Measurements from ENCODE around the gene DDX43. TPM values are rescaled to one million over a fixed set of nuclear protein-coding genes. Genes with fewer than 3 reads are reported as not detected.
"Not testable (repeated sequence)": the region's sequence is repeated elsewhere in the genome, so short reads cannot be mapped to it uniquely, and the experiment has no call there.

The DDX43 gene
- total and polyA plus RNA-seq, 2 donors (not counting 1 experiment from before 2014, with no cell fraction given): 1.5 to 2.0 TPM

DNA sequence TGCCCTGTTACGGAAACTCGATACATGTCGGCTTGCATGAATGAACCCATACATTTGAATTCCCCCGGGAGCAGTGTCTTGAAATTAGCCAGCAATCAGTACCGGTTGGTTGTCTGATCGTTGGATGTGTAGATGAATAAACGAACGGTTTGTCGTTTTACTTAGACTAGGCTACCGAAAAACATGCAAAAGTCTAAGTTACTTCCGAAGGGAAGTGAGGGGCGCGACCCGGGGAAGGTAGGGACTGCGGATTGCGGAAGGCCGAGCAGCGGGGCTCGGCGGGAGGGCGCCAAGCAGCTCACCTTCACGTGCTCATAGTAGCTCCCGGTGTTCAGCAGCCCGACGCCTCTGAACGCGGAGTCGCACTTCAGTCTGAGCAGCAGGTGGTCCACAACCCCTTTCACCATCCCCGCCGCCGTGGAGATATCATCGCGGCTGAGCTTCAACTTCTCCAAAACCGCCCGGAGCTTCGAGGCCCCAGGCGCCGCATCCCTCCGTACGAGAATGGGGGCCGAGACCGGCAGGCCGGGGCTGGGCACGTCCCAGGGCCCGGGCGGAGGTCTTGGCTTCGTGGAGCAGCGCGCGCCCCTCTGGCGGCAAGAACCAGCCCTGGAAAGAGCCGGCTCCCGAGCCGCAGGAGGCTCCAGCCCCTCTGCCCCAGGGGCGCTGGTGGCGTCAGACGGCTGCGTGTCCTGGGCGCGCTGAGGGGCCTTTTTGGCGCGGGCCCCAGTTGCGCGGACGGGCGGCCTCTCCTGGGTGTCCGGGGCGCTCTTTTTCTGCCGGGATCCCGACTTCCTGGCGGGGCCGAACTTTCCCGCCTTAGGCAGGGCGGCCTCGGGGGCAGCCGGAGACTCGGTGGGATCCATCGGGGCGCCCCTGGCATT is 56.8 kb downstream of the DDX43 start:
- TF ChIP-seq CTCF (conservative IDR thresholded peaks at IDR 0.05 in 1 of 2, IDR thresholded peaks at IDR 0.05 in 1 of 2; ENCODE audit: low read depth in 1 of 2, low read length in 2 of 2) (no peak), EZH2 (IDR thresholded peaks at IDR 0.05; ENCODE audit: low read length, missing control alignments) (no peak)
- H3K4me3 ChIP-seq (replicated peaks in 1 of 4; ENCODE audit: control extremely low read depth in 1 of 4, insufficient read depth in 1 of 4, low read depth in 3 of 4, low read length in 4 of 4): peak overlapping the region; percentile 77 to 87 (median 81)
- H2AFZ ChIP-seq (ENCODE audit: low read length): peak overlapping the region; percentile 84
- peak overlapping the region; percentile 78 for H3K9ac ChIP-seq (ENCODE audit: insufficient read depth, low read length)
- H3K79me2 ChIP-seq (ENCODE audit: control insufficient read depth, insufficient read depth, low read length): peaks cover 22% of the 10 kb centered on the region
- H3K4me1 ChIP-seq (ENCODE audit: control insufficient read depth, extremely low read depth, insufficient read depth, low read length): no peaks in the 10 kb centered on the region
- H4K20me1 ChIP-seq (ENCODE audit: control insufficient read depth, extremely low read depth, insufficient read depth, low read length): no peaks in the 10 kb centered on the region
- H3K27ac ChIP-seq (ENCODE audit: insufficient read depth, low read length): peak overlapping the region; percentile 79
- H3K36me3 ChIP-seq (ENCODE audit: control insufficient read depth, insufficient read depth, low read length): no peaks in the 10 kb centered on the region
- DNase-seq (ENCODE audit: low read depth in 2 of 2): peak; percentile 26 to 61
- H3K4me2 ChIP-seq (ENCODE audit: extremely low read depth, insufficient read depth, low read length): peak overlapping the region; percentile 81
- H3K9me3 ChIP-seq (ENCODE audit: control insufficient read depth, insufficient read depth, low read depth, low read length): no peaks in the 10 kb centered on the region
- no peaks in the 10 kb centered on the region for H3K27me3 ChIP-seq (ENCODE audit: control insufficient read depth, insufficient read depth, low read length)

DNA sequence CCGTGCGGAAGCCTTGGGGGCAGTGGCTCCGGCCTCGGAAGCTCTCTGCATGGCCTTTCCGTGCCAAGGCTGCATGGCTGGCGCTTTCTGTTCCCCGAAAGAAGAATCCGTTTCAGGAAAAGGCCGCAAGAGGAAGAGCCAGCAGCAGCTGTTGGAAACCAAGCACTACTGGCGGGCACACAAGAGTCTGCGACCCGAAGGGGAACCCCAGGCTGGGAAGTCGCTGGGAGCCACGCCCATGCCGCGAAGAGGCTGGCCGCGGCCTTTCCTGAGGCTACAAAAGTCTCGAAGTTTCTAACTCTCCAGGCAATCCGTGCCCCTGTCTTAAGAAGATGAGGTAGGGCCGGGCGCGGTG is 57.5 kb downstream of the DDX43 start, which contains the start of gene CGAS:
CGAS (minus strand) TSS at position 191 of the 355 bp plus-strand sequence; CDS start at position 75, 116 bp downstream.
- Histone ChIP-seq H2AFZ (ENCODE audit: low read length) (peak within 1 kb of the TSS; percentile 84), H3K4me3 (replicated peaks in 1 of 4; ENCODE audit: control extremely low read depth in 1 of 4, insufficient read depth in 1 of 4, low read depth in 3 of 4, low read length in 4 of 4) (peak within 1 kb of the TSS; percentile 77 to 87 (median 81)), H3K27ac (ENCODE audit: insufficient read depth, low read length) (peak within 1 kb of the TSS; percentile 79), H3K4me2 (ENCODE audit: extremely low read depth, insufficient read depth, low read length) (peak within 1 kb of the TSS; percentile 81), H3K9ac (ENCODE audit: insufficient read depth, low read length) (peak within 1 kb of the TSS; percentile 78), H3K9me3 (ENCODE audit: control insufficient read depth, insufficient read depth, low read depth, low read length) (no peaks in the 10 kb centered on the region), H4K20me1 (ENCODE audit: control insufficient read depth, extremely low read depth, insufficient read depth, low read length) (no peaks in the 10 kb centered on the region), H3K4me1 (ENCODE audit: control insufficient read depth, extremely low read depth, insufficient read depth, low read length) (no peaks in the 10 kb centered on the region), H3K27me3 (ENCODE audit: control insufficient read depth, insufficient read depth, low read length) (no peaks in the 10 kb centered on the region), H3K36me3 (ENCODE audit: control insufficient read depth, insufficient read depth, low read length) (no peaks in the 10 kb centered on the region), H3K79me2 (ENCODE audit: control insufficient read depth, insufficient read depth, low read length) (peaks cover 22% of the 10 kb centered on the region)
- peak; percentile 50 to 65 for DNase-seq (ENCODE audit: low read depth in 2 of 2)
- TF ChIP-seq EZH2 (IDR thresholded peaks at IDR 0.05; ENCODE audit: low read length, missing control alignments): no peak
- TF ChIP-seq CTCF (conservative IDR thresholded peaks at IDR 0.05 in 1 of 2, IDR thresholded peaks at IDR 0.05 in 1 of 2; ENCODE audit: low read depth in 1 of 2, low read length in 2 of 2): no peak

DNA sequence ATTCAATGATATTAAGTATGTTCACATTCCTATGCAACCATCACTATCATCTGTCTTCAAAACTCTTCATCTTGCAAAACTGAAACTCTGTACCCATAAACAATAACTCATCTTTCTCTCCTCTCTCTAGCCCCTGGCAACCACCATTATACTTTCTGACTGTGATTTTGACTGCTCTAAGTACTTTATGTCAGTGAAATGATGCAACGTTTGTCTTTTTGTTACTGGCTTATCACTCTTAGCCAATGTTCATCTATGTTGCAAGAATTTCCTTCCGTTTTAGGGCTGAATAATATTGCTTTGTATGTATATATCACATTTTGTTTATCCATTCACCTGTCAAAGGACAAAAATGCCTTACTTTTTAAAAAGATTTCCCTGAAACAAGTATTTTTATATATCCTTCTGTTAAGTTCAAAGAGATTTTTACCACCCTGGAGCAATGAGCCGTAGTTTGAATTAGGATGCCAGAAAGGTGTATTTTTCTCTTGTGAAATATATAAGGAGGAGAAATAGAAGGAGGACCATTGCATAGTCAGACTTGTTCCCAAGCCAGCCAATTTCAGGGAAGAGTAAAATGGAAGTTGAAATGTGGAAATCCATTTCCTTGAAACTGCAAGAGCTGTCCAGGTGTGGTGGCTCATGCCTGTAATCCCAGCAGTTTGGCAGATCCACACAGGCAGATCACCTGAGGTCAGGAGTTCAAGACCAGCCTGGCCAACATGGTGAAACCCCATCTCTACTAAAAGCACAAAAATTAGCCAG is 61.4 kb downstream of the DDX43 start:
- H3K4me1 ChIP-seq (ENCODE audit: control insufficient read depth, extremely low read depth, insufficient read depth, low read length): no peaks in the 10 kb centered on the region
- H3K9ac ChIP-seq (ENCODE audit: insufficient read depth, low read length): no peak overlapping the region
- DNase-seq (ENCODE audit: low read depth in 2 of 2): peak in 1 of 2 donors; percentile 57
- H2AFZ ChIP-seq (ENCODE audit: low read length): no peak overlapping the region
- no peaks in the 10 kb centered on the region for H3K36me3 ChIP-seq (ENCODE audit: control insufficient read depth, insufficient read depth, low read length)
- H3K4me3 ChIP-seq (replicated peaks in 1 of 4; ENCODE audit: control extremely low read depth in 1 of 4, insufficient read depth in 1 of 4, low read depth in 3 of 4, low read length in 4 of 4): no peak overlapping the region
- TF ChIP-seq EZH2 (IDR thresholded peaks at IDR 0.05; ENCODE audit: low read length, missing control alignments) (no peak), CTCF (conservative IDR thresholded peaks at IDR 0.05 in 1 of 2, IDR thresholded peaks at IDR 0.05 in 1 of 2; ENCODE audit: low read depth in 1 of 2, low read length in 2 of 2) (no peak)
- no peaks in the 10 kb centered on the region for H4K20me1 ChIP-seq (ENCODE audit: control insufficient read depth, extremely low read depth, insufficient read depth, low read length)
- H3K27me3 ChIP-seq (ENCODE audit: control insufficient read depth, insufficient read depth, low read length): no peaks in the 10 kb centered on the region
- H3K27ac ChIP-seq (ENCODE audit: insufficient read depth, low read length): no peak overlapping the region
- H3K4me2 ChIP-seq (ENCODE audit: extremely low read depth, insufficient read depth, low read length): no peak overlapping the region
- H3K9me3 ChIP-seq (ENCODE audit: control insufficient read depth, insufficient read depth, low read depth, low read length): no peaks in the 10 kb centered on the region
- H3K79me2 ChIP-seq (ENCODE audit: control insufficient read depth, insufficient read depth, low read length): peaks cover 5% of the 10 kb centered on the region

DNA sequence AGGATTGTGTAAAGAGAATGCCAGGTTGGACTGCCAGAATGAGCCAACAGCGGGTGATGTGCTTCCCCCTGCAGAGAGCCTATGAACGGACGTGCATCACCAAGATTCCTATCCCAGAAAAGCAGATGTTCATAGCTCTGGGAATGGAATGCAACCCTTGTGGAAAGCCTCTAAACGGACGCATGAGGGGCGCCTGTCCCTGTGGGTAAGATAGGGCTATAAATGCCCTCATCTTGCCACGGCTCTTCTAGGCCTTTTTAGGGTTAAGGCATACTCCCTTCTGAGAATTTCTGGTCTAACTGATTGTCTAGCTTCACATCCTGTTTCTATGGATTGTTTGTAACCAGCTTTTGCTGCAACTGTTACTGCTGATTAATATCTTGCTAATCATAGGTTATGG is 64.8 kb downstream of the DDX43 start:
- not testable (repeated sequence) for H3K4me2 ChIP-seq (ENCODE audit: extremely low read depth, insufficient read depth, low read length); H3K9ac ChIP-seq (ENCODE audit: insufficient read depth, low read length); H3K4me3 ChIP-seq (replicated peaks in 1 of 4; ENCODE audit: control extremely low read depth in 1 of 4, insufficient read depth in 1 of 4, low read depth in 3 of 4, low read length in 4 of 4); H3K27ac ChIP-seq (ENCODE audit: insufficient read depth, low read length); DNase-seq (ENCODE audit: low read depth in 2 of 2); H3K36me3 ChIP-seq (ENCODE audit: control insufficient read depth, insufficient read depth, low read length); H3K27me3 ChIP-seq (ENCODE audit: control insufficient read depth, insufficient read depth, low read length); H3K9me3 ChIP-seq (ENCODE audit: control insufficient read depth, insufficient read depth, low read depth, low read length); H2AFZ ChIP-seq (ENCODE audit: low read length); H3K4me1 ChIP-seq (ENCODE audit: control insufficient read depth, extremely low read depth, insufficient read depth, low read length); H4K20me1 ChIP-seq (ENCODE audit: control insufficient read depth, extremely low read depth, insufficient read depth, low read length)
- H3K79me2 ChIP-seq (ENCODE audit: control insufficient read depth, insufficient read depth, low read length): peaks cover 26% of the 10 kb centered on the region

Data from fibroblast of lung (primary cell).